HG02840 (cell line): Measurements from ENCODE around the gene SRSF9.
"Not testable (repeated sequence)": the region's sequence is repeated elsewhere in the genome, so short reads cannot be mapped to it uniquely, and the experiment has no call there.

Experiments
- ATAC-seq: cut with Tn5 transposase; IDR thresholded peaks from one replicate; pipeline ENCODE4 v1.9.1; 2021; ENCODE audit warnings: mild to moderate bottlenecking, moderate library complexity, moderate number of reproducible peaks; ENCODE audit not compliant: unreplicated experiment, low FRiP score

SRSF9 gene

DNA sequence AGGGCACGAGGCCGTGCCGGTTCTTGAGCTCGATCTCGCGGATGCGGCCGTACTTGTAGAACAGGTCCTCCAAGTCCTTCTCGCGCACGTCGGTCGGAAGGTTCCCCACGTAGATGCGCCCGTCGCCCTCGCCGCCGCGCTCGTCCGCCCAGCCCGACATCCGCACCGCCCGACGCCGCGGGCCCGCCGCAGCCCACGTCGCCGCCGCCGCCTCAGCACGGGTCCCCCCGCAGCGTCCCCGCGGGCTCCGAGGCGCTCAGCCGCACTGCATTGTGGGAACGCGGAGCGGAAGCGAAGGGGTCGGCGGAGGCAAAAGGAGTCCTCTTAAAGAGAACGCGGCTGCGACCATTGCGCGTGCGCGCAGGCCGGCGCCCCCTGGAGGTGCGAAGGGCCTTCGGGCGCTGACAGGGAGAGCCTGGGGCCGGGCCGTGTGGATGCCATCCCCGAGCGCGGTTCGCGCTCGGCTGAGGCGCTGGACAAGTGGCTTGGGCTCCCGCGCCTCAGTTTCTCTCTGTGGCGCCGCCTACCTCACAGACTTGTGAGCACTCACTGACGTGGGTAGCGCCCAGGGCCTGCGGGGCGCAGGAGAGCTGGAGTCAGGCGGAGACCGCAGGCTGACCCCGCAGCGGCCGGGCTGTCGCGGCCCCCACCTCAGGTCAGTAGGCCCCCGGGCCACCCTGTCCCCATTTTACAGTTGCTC is at the start of gene SRSF9:
SRSF9 (minus strand) TSS at position 299 of the 700 bp plus-strand sequence; CDS start at position 160, 139 bp downstream.
- ATAC-seq: peak; percentile 76

- not testable (repeated sequence) for ATAC-seq
These were observed 49.8 kb upstream of the SRSF9 start for GRCh38 chr12:120519324-120519723.

DNA sequence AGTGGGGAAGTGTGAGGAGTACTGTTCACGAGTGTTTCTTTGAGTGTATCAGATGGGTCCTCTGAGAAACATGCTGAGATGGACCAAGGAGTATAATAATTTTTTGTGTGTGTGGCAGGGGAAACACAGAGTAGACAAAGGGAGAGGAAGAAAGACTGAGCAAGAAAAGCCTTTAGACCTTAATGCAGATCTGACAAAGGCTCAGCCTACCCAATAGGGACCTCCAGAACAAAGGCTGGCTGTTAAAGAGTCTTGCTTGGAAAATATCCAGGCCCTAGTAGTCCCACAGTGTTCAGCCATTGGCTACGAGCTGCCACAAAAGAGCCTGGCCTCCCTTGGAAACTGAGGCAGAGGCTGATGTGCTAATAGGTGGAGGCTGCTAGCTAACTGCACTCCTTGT is 45.9 kb upstream of the SRSF9 start:
- no peak for ATAC-seq

- no peak for ATAC-seq
These were observed 44.5 kb upstream of the SRSF9 start for GRCh38 chr12:120514002-120514401.

- no peak for ATAC-seq
These were observed 39.0 kb upstream of the SRSF9 start for GRCh38 chr12:120508537-120508936.

DNA sequence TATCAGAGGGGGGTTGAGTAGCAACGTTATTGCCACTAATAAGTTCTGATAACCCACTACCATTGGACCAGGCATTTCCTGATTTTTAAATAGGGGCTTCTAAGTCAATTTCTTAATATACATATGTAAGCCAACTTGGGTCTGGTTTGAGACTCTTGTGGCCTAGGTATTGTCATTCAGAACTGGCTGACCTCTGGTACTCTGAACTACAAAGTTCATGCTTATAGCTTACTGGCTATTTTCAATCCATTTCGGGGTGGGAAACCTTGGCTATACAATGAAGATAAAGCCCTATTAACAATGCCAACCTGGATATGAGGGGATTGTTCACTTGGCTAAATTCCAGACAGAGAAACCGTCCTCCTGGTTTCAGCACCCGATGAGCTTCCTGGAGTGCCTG is 35.0 kb upstream of the SRSF9 start:
- no peak for ATAC-seq

DNA sequence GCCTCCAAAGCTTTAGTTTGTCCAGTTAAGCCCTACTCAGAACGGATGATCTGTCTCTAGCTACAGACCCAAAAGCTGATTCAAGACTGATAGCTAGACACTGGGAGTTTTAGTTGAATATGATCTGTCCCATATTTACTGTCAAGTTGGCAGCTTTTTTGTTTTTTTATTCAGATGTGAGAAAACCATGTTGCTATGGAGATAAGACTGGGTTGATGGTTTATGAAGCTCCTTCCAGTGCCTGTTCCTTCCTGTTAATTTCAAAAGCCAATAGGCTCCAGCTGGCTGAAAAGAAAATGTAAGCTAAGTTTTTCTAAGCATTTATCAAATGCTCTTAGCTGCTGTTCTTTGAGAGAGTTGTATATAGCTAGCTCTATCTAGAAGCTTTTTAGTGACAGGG is 31.0 kb upstream of the SRSF9 start:
- no peak for ATAC-seq

GRCh38 chr12:120498870-120499515 is 29.4 kb upstream of the SRSF9 start:
- ATAC-seq: no peak

DNA sequence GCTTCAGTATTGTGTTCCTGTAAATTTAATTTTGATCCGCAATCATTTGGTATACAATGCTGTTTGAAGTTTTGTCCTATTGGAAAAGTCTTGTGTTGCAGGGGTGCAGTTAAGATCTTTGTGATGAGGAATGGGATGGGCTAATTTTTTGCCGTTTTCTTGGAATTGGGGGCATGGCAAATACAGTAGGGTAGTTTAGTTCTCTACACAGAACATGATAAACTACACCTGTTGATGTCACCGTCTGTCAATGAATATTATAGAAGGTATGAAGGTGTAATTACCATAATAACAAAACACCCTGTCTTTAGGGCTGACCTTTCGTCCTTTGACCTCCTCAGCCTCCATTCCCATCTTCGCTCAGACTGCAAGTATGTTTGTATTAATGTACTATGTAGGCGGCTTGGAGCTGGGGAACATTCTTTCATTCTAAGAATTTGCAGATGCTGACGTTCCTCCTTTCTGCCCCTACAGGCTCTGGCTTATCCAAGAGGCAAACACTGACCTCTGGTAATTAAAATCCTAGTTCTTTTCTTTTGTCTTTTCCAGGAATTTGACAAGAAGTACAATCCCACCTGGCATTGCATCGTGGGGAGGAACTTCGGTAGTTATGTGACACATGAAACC is 28.1 kb upstream of the SRSF9 start:
- ATAC-seq: no peak

- peak; percentile 1 for ATAC-seq
These were observed 27.1 kb upstream of the SRSF9 start for GRCh38 chr12:120496413-120497340.

DNA sequence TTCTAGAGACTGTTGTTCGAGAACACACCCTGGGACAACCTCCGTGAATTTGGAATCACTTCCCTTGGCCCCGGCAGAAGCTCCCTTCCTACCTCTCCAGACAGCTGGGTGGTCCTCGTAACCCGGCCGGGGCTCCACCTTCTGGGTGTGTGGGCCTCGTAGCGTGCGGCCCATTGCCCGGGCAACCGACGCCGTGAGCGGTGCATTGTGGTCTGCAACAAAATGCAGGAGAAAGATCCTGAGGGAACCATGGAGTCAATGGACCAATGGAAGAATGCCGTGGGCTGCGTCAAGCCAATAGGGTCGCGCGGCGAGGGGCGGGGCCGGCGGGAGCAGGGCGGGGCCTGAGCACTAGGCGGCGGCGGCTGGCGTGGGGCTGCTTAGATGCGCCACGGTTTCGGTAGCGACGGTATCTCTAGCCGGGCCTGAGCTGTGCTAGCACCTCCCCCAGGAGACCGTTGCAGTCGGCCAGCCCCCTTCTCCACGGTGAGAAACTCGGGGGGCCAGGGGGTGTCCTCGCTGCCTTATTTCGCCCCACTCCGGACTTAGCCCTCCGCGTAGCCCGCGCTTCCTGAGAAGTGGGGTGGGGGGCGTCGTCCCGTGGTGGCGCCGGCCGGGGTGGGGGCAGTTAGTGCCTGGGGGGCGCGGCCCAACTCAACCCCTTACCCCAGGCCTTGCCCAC is 26.3 kb upstream of the SRSF9 start, which contains the start of gene DYNLL1:
DYNLL1 (plus strand) TSS at position 383 of the 682 bp plus-strand sequence. CDS start 309 bp downstream, outside the sequence.
- ATAC-seq: peak; percentile 98

DNA sequence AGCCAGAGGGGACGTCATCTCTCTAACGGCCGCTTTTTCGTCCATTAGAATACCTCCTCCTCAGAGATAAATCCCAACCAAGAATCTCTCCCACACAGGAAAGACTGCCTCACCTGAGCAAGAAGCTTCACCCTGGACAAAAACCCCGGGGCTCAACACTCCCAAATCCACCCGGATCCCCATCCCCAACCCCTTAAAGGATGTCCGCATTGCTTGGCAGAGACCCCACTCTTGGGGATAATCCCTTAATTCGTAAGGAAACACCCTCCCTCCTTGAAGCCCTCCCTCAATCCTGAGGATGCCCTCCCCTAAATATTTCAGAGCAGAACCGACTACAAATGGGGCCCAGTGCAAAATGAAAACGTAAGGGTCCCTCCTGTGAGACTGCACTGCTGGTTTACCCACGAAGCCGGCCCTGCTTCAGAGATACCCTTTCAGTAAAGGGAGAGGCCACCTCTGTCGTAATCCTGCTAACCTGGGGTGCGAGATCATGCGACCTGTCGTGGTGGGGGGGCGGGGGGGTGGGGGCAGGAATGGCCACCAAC is 25.7 kb upstream of the SRSF9 start:
- ATAC-seq: peak; percentile 1

- no peak for ATAC-seq
These were observed 21.4 kb upstream of the SRSF9 start for GRCh38 chr12:120490833-120491512.

- ATAC-seq: no peak
These were observed 20.8 kb upstream of the SRSF9 start for GRCh38 chr12:120490325-120490724.

GRCh38 chr12:120489018-120489417 is 19.5 kb upstream of the SRSF9 start:
- ATAC-seq: no peak

DNA sequence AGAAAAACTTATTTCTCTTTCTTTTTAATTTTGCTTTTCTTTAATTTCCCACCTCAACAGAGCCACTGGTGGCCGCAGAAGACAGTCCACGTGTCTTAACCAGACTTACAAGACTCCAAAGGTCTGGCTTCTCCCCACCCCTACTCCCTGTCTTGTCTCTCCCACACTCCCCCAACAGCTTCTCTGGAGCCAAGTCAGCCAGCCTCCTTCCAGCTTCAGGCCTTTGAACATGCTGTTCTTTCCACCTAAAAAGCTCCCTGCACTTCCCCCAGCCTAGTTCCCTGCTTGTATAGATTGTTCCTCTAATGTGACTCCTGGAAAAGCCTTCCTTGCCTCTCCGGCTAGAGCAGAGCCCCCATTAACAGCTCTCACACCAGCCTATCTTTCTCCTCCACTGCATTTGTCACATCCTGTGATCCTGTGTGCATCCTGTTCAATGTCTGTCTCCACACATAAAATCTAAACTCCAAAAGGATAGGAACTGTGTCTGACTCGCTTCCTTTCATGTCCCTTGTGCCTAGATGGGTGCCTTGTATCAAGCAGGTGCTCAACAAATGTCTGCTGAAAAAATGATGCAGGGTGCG is 18.6 kb upstream of the SRSF9 start:
- ATAC-seq: no peak

DNA sequence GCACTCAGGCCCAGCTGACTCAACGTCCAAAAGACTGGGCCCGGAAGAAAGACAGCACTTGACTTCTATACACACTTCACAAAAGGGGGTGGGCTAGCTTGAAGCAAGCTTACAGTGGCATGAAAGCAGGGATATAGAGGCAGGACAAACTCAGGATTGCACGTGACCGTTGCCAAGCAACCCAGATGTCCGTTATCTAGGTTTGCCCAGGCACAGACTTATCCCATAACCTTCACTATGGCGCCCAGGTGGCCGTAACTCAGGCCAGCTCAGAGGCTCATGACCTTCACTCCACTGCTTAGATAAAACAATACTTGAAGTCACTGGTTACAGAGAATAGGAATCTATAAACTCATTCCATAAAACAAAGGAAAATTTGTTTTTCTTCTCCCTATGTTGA is 18.0 kb upstream of the SRSF9 start:
- not testable (repeated sequence) for ATAC-seq

GRCh38 chr12:120485961-120486881 is 16.7 kb upstream of the SRSF9 start:
- ATAC-seq: no peak
